Panc1 (cell line): ENCODE results near the gene GRIFIN.

Experiments used
- POLR2AphosphoS5 ChIP-seq: IDR thresholded peaks from 2 replicates; pipeline ENCODE4 v1.6.1; 2012; ENCODE audit warnings: mild to moderate bottlenecking, low read depth, low read length, moderate library complexity
- REST ChIP-seq, 2 experiments: IDR thresholded peaks; 2 replicates each; pipeline ENCODE4 v1.6.1; 2011 to 2012; ENCODE audit warnings: low read depth in 2 of 2, control low read depth in 1 of 2, low read length in 1 of 2, mild to moderate bottlenecking in 1 of 2, moderate library complexity in 1 of 2; ENCODE audit not compliant: insufficient read depth in 1 of 2
- SIN3A ChIP-seq: IDR thresholded peaks from 2 replicates; pipeline ENCODE4 v1.6.1; 2012; ENCODE audit warnings: low read depth, mild to moderate bottlenecking, low read length, moderate library complexity, borderline replicate concordance; ENCODE audit not compliant: insufficient read depth
- TCF7L2 ChIP-seq: IDR thresholded peaks from 2 replicates; pipeline ENCODE4 v1.6.1; 2011; ENCODE audit warnings: mild to moderate bottlenecking, low read depth, low read length, inconsistent platforms
- TF ChIP-seq, protein P1 (sequence below): fragments of 450-650 bp; IDR thresholded peaks from 2 replicates; pipeline ENCODE4 v1.5.1; 2017; ENCODE audit warnings: mild to moderate bottlenecking

DNA sequence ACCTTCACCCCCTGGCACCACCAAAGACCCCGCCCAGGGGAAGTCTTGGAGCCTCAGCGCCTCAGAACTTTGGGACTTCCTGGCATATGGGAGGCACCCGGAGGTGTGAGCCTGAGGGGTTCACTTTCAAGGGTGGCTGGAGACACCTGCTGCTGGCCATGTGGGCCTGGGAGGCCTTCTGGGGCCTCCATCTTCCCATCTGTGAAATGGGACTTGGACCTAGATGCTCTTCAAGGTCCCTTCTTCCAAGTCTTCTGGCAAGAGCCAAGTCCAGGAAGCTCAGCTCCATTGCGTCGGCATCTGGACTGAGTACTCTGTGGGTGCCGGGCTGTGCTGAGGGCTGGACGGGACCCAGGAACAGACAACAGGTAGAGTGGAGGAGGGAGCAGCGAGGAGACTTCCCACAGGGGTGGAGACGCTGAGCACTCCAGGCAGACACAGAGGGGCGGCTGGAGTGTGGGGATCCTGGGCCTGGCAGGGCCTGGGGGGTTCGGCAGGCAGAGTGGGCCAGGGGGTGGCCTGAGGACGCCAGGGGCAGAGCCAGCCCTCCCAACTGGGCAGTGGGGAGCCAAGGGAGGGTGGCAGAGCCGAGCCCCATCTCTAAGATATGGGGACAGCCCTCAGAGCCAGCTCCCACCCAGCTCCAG is 34.1 kb upstream of the GRIFIN start:
- TF ChIP-seq, protein P1, sequence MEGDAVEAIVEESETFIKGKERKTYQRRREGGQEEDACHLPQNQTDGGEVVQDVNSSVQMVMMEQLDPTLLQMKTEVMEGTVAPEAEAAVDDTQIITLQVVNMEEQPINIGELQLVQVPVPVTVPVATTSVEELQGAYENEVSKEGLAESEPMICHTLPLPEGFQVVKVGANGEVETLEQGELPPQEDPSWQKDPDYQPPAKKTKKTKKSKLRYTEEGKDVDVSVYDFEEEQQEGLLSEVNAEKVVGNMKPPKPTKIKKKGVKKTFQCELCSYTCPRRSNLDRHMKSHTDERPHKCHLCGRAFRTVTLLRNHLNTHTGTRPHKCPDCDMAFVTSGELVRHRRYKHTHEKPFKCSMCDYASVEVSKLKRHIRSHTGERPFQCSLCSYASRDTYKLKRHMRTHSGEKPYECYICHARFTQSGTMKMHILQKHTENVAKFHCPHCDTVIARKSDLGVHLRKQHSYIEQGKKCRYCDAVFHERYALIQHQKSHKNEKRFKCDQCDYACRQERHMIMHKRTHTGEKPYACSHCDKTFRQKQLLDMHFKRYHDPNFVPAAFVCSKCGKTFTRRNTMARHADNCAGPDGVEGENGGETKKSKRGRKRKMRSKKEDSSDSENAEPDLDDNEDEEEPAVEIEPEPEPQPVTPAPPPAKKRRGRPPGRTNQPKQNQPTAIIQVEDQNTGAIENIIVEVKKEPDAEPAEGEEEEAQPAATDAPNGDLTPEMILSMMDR = no peak
- TF ChIP-seq REST (IDR thresholded peaks at IDR 0.05; ENCODE audit: insufficient read depth in 1 of 2, low read depth in 2 of 2, low read length in 1 of 2) (no peak), POLR2AphosphoS5 (no peak), SIN3A (no peak), TCF7L2 (no peak)
